Skeletal muscle satellite cell (primary cell): ENCODE results near the gene LRRK1.
A peak's percentile ranks its signal among the peaks of the same experiment; 100 is the strongest.

Source experiments
- H3K27me3 ChIP-seq: 2 replicates; pipeline ENCODE4 v1.7.0; 2013; ENCODE audit warnings: low read length; ENCODE audit not compliant: control insufficient read depth, insufficient read depth
- H3K36me3 ChIP-seq: 2 replicates; pipeline ENCODE4 v1.7.0; 2013; ENCODE audit warnings: mild to moderate bottlenecking, control low read depth, low read length; ENCODE audit not compliant: insufficient read depth
- H3K4me1 ChIP-seq: 2 replicates; pipeline ENCODE4 v1.7.0; 2013; ENCODE audit warnings: low read length; ENCODE audit not compliant: control insufficient read depth, insufficient read depth
- H3K4me2 ChIP-seq: 2 replicates; pipeline ENCODE4 v1.7.0; 2013; ENCODE audit warnings: mild to moderate bottlenecking, low read length
- H3K4me3 ChIP-seq: 2 replicates; pipeline ENCODE4 v1.7.0; 2013; ENCODE audit warnings: low read length
- H3K9ac ChIP-seq: 2 replicates; pipeline ENCODE4 v1.7.0; 2013; ENCODE audit warnings: mild to moderate bottlenecking, low read depth, low read length, moderate library complexity
- H3K9me3 ChIP-seq: replicated peaks from 2 replicates; pipeline ENCODE4 v1.7.0; 2013; ENCODE audit warnings: mild to moderate bottlenecking, control low read depth, low read length

Gene LRRK1

GRCh38 chr15:100919481-100920405, 586 bp downstream of the LRRK1 start:
- Histone ChIP-seq H3K9ac (peak overlapping the region; percentile 85), H3K4me1 (peaks cover 18% of the 10 kb centered on the region), H3K4me3 (peak overlapping the region; percentile 78), H3K4me2 (peak overlapping the region; percentile 96), H3K9me3 (no peaks in the 10 kb centered on the region), H3K36me3 (peaks cover 4% of the 10 kb centered on the region), H3K27me3 (no peaks in the 10 kb centered on the region)

- H3K9ac ChIP-seq = no peak overlapping the region
- peaks cover 11% of the 10 kb centered on the region for H3K36me3 ChIP-seq
- peaks cover 18% of the 10 kb centered on the region for H3K4me1 ChIP-seq
- peak overlapping the region; percentile 96 for H3K4me2 ChIP-seq
- H3K9me3 ChIP-seq = no peaks in the 10 kb centered on the region
- no peaks in the 10 kb centered on the region for H3K27me3 ChIP-seq
- no peak overlapping the region for H3K4me3 ChIP-seq
These were observed 1.5 kb downstream of the LRRK1 start for GRCh38 chr15:100920516-100921135.

- no peaks in the 10 kb centered on the region for H3K27me3 ChIP-seq
- peaks cover 18% of the 10 kb centered on the region for H3K4me1 ChIP-seq
- no peak overlapping the region for H3K9ac ChIP-seq
- H3K36me3 ChIP-seq = peaks cover 17% of the 10 kb centered on the region
- H3K4me2 ChIP-seq = no peak overlapping the region
- no peaks in the 10 kb centered on the region for H3K9me3 ChIP-seq
- no peak overlapping the region for H3K4me3 ChIP-seq
These were observed 3.3 kb downstream of the LRRK1 start for GRCh38 chr15:100922192-100923040.

GRCh38 chr15:100923076-100923475, 3.9 kb downstream of the LRRK1 start:
- no peak overlapping the region for H3K9ac ChIP-seq
- no peaks in the 10 kb centered on the region for H3K9me3 ChIP-seq
- H3K27me3 ChIP-seq = no peaks in the 10 kb centered on the region
- no peak overlapping the region for H3K4me3 ChIP-seq
- H3K4me2 ChIP-seq = no peak overlapping the region
- H3K36me3 ChIP-seq = peaks cover 17% of the 10 kb centered on the region
- peaks cover 13% of the 10 kb centered on the region for H3K4me1 ChIP-seq

- H3K36me3 ChIP-seq = peaks cover 17% of the 10 kb centered on the region
- no peaks in the 10 kb centered on the region for H3K9me3 ChIP-seq
- H3K4me1 ChIP-seq = peaks cover 7% of the 10 kb centered on the region
- H3K9ac ChIP-seq = no peak overlapping the region
- no peak overlapping the region for H3K4me3 ChIP-seq
- H3K27me3 ChIP-seq = no peaks in the 10 kb centered on the region
- no peak overlapping the region for H3K4me2 ChIP-seq
These were observed 4.7 kb downstream of the LRRK1 start for GRCh38 chr15:100923902-100924301.

- peaks cover 7% of the 10 kb centered on the region for H3K4me1 ChIP-seq
- no peaks in the 10 kb centered on the region for H3K9me3 ChIP-seq
- no peak overlapping the region for H3K4me2 ChIP-seq
- no peak overlapping the region for H3K4me3 ChIP-seq
- no peaks in the 10 kb centered on the region for H3K27me3 ChIP-seq
- no peak overlapping the region for H3K9ac ChIP-seq
- peaks cover 17% of the 10 kb centered on the region for H3K36me3 ChIP-seq
These were observed 5.3 kb downstream of the LRRK1 start for GRCh38 chr15:100924436-100924835.

GRCh38 chr15:100925480-100925879, 6.3 kb downstream of the LRRK1 start:
- no peaks in the 10 kb centered on the region for H3K4me1 ChIP-seq
- H3K9ac ChIP-seq = no peak overlapping the region
- H3K4me3 ChIP-seq = no peak overlapping the region
- peaks cover 17% of the 10 kb centered on the region for H3K36me3 ChIP-seq
- H3K27me3 ChIP-seq = no peaks in the 10 kb centered on the region
- no peak overlapping the region for H3K4me2 ChIP-seq
- no peaks in the 10 kb centered on the region for H3K9me3 ChIP-seq

GRCh38 chr15:100926258-100926657, 7.1 kb downstream of the LRRK1 start:
- peaks cover 17% of the 10 kb centered on the region for H3K36me3 ChIP-seq
- no peaks in the 10 kb centered on the region for H3K9me3 ChIP-seq
- H3K4me2 ChIP-seq = no peak overlapping the region
- no peak overlapping the region for H3K9ac ChIP-seq
- no peaks in the 10 kb centered on the region for H3K27me3 ChIP-seq
- H3K4me3 ChIP-seq = no peak overlapping the region
- H3K4me1 ChIP-seq = no peaks in the 10 kb centered on the region

- no peak overlapping the region for H3K4me2 ChIP-seq
- H3K9me3 ChIP-seq = no peaks in the 10 kb centered on the region
- no peaks in the 10 kb centered on the region for H3K27me3 ChIP-seq
- no peak overlapping the region for H3K9ac ChIP-seq
- H3K36me3 ChIP-seq = peaks cover 17% of the 10 kb centered on the region
- H3K4me1 ChIP-seq = no peaks in the 10 kb centered on the region
- no peak overlapping the region for H3K4me3 ChIP-seq
These were observed 8.0 kb downstream of the LRRK1 start for GRCh38 chr15:100926971-100927756.

GRCh38 chr15:100928632-100929280, 9.6 kb downstream of the LRRK1 start:
- Histone ChIP-seq H3K9me3 (no peaks in the 10 kb centered on the region), H3K27me3 (no peaks in the 10 kb centered on the region), H3K36me3 (peaks cover 17% of the 10 kb centered on the region), H3K4me3 (no peak overlapping the region), H3K4me1 (peaks cover 8% of the 10 kb centered on the region), H3K9ac (no peak overlapping the region), H3K4me2 (no peak overlapping the region)
